MM.1S (cell line): Measurements from ENCODE around the gene UBE2L6.

Source experiments
- DNase-seq: peaks from one replicate; pipeline ENCODE4 v3.0.0-alpha.2; 2015
- H2AFZ ChIP-seq: fragments of 300-600 bp; sonication (generic); 2 replicates; pipeline ENCODE4 v1.6.0; 2016; ENCODE audit warnings: antibody characterized with exemption, low read length
- H3F3A ChIP-seq: fragments of 300-600 bp; sonication (generic); 2 replicates; pipeline ENCODE4 v1.6.1; 2016; ENCODE audit warnings: mild to moderate bottlenecking, antibody characterized with exemption, low read length, moderate library complexity, mixed read lengths; ENCODE audit not compliant: insufficient read depth
- H3K27ac ChIP-seq: fragments of 300-600 bp; sonication (generic); 2 replicates; pipeline ENCODE4 v1.5.1; 2016; ENCODE audit warnings: mild to moderate bottlenecking, low read length
- H3K27me3 ChIP-seq: fragments of 300-600 bp; sonication (generic); replicated peaks from 2 replicates; pipeline ENCODE4 v1.6.0; 2016; ENCODE audit warnings: low read length; ENCODE audit not compliant: insufficient read depth
- H3K36me3 ChIP-seq: fragments of 300-600 bp; sonication (generic); replicated peaks from 2 replicates; pipeline ENCODE4 v1.6.1; 2016; ENCODE audit warnings: mild to moderate bottlenecking, low read length, mixed read lengths; ENCODE audit not compliant: insufficient read depth
- H3K4me1 ChIP-seq: fragments of 300-600 bp; sonication (generic); 2 replicates; pipeline ENCODE4 v1.6.1; 2016; ENCODE audit warnings: low read length, mixed read lengths
- H3K4me2 ChIP-seq: fragments of 300-600 bp; sonication (generic); 2 replicates; pipeline ENCODE4 v1.6.0; 2016; ENCODE audit warnings: low read depth, low read length
- H3K4me3 ChIP-seq: fragments of 300-600 bp; sonication (generic); 2 replicates; pipeline ENCODE4 v1.5.1; 2016; ENCODE audit warnings: low read length, mixed read lengths
- H3K79me2 ChIP-seq: fragments of 300-600 bp; sonication (generic); 2 replicates; pipeline ENCODE4 v1.6.1; 2016; ENCODE audit warnings: mixed run types, low read length, mixed read lengths
- H3K9ac ChIP-seq: fragments of 300-600 bp; sonication (generic); 2 replicates; pipeline ENCODE4 v1.6.1; 2016; ENCODE audit warnings: low read length, mixed read lengths
- H3K9me2 ChIP-seq: fragments of 300-600 bp; sonication (generic); replicated peaks from 2 replicates; pipeline ENCODE4 v1.6.1; 2016; ENCODE audit warnings: mild to moderate bottlenecking, low read length, mixed read lengths; ENCODE audit not compliant: insufficient read depth
- H3K9me3 ChIP-seq: fragments of 300-600 bp; sonication (generic); replicated peaks from 2 replicates; pipeline ENCODE4 v1.6.1; 2016; ENCODE audit warnings: mild to moderate bottlenecking, low read length, mixed read lengths; ENCODE audit not compliant: insufficient read depth
- H4K20me1 ChIP-seq: fragments of 300-600 bp; sonication (generic); 2 replicates; pipeline ENCODE4 v1.6.1; 2016; ENCODE audit warnings: mild to moderate bottlenecking, low read length, moderate library complexity, mixed read lengths; ENCODE audit not compliant: insufficient read depth
- EZH2 ChIP-seq: fragments of 300-600 bp; sonication (generic); optimal IDR thresholded peaks from 2 replicates; pipeline ENCODE3; 2017; ENCODE audit warnings: low read depth, mild to moderate bottlenecking, antibody characterized with exemption, low read length, mixed read lengths
- EZH2phosphoT487 ChIP-seq: fragments of 300-600 bp; sonication (generic); IDR thresholded peaks from 2 replicates; pipeline ENCODE4 v1.6.1; 2018; ENCODE audit warnings: antibody characterized with exemption, low read length
- TF ChIP-seq, protein P1 (sequence below): fragments of 300-600 bp; sonication (generic); IDR thresholded peaks from 2 replicates; pipeline ENCODE4 v1.5.1; 2016; ENCODE audit warnings: antibody characterized with exemption, low read length, mixed read lengths

UBE2L6 gene

DNA sequence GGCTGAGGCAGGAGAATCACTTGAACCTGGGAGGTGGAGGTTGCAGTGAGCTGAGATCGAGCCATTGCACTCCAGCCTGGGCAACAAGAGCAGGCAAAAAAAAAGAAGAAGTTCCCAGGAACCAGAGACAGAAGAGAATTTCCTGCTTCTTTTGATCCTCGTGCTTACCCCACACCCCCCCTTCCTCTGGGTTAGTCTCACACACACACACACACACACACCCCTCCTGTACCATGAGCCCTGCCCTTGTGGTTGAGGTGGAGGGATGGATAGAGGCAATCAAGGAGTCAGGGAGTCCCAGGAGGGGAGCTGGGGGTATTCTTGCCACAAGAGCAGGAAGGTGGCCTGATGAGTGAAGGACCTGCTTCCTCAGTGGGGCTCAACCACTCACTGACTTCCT, 4.1 kb upstream of the UBE2L6 start:
- no peak overlapping the region for H3K9ac ChIP-seq
- no peaks in the 10 kb centered on the region for H3K9me3 ChIP-seq
- H3K27me3 ChIP-seq = no peaks in the 10 kb centered on the region
- H3K79me2 ChIP-seq = peaks cover 7% of the 10 kb centered on the region
- no peak overlapping the region for H3K4me3 ChIP-seq
- no peak overlapping the region for H3K27ac ChIP-seq
- no peak overlapping the region for H2AFZ ChIP-seq
- DNase-seq = no peak
- H3F3A ChIP-seq = peaks cover 8% of the 10 kb centered on the region; the same call in 1 of the 2 replicates
- no peaks in the 10 kb centered on the region for H3K4me1 ChIP-seq
- TF ChIP-seq EZH2phosphoT487 (no peak), EZH2 (no peak)
- TF ChIP-seq, protein P1, sequence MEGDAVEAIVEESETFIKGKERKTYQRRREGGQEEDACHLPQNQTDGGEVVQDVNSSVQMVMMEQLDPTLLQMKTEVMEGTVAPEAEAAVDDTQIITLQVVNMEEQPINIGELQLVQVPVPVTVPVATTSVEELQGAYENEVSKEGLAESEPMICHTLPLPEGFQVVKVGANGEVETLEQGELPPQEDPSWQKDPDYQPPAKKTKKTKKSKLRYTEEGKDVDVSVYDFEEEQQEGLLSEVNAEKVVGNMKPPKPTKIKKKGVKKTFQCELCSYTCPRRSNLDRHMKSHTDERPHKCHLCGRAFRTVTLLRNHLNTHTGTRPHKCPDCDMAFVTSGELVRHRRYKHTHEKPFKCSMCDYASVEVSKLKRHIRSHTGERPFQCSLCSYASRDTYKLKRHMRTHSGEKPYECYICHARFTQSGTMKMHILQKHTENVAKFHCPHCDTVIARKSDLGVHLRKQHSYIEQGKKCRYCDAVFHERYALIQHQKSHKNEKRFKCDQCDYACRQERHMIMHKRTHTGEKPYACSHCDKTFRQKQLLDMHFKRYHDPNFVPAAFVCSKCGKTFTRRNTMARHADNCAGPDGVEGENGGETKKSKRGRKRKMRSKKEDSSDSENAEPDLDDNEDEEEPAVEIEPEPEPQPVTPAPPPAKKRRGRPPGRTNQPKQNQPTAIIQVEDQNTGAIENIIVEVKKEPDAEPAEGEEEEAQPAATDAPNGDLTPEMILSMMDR = no peak
- H3K36me3 ChIP-seq = no peaks in the 10 kb centered on the region
- no peaks in the 10 kb centered on the region for H4K20me1 ChIP-seq
- no peaks in the 10 kb centered on the region for H3K9me2 ChIP-seq
- no peak overlapping the region for H3K4me2 ChIP-seq

- peak overlapping the region; percentile 50; the same call in 1 of the 2 replicates for H3K27ac ChIP-seq
Observed at GRCh38 chr11:57568330-57568766, 876 bp upstream of the UBE2L6 start.

DNA sequence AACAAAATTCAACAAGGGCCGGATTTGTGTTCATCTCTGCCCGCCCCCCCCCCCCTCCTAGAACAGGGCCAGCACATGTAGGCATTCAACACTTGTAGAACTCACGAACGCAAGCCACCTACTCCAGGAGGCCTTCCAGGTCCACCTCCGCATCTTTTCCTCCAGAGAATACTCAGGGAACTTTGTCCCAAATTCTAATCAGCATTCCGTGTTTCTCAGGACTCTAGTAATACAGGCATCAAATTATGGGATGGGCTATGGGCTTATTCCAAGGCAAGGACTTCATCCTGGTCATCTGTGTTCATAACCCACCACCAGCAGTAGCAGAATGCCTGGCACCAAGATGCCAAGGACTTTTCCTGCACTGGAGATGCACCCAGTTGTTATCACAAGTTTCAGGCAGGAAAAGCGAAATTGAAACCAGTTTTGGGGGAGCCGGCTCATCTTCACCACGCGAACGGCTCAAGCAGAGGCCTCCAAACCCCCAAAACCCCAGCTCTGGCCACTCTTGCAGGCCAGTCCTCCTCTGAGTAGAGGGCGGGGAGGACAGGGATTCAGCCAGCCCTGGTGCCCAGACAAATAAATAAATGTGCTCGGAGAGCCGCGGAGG, 462 bp downstream of the UBE2L6 start:
- Histone ChIP-seq H4K20me1 (no peaks in the 10 kb centered on the region), H3K4me2 (peak overlapping the region; percentile 96), H2AFZ (peak overlapping the region; percentile 96), H3K9me3 (no peaks in the 10 kb centered on the region), H3K4me1 (no peaks in the 10 kb centered on the region; the same call in 1 of the 2 replicates), H3K9ac (peak overlapping the region; percentile 72), H3K79me2 (peaks cover 50% of the 10 kb centered on the region), H3F3A (peaks cover 8% of the 10 kb centered on the region; the same call in 1 of the 2 replicates), H3K4me3 (peak overlapping the region; percentile 100), H3K27me3 (no peaks in the 10 kb centered on the region), H3K9me2 (no peaks in the 10 kb centered on the region), H3K27ac (peak overlapping the region; percentile 60; the same call in 1 of the 2 replicates), H3K36me3 (no peaks in the 10 kb centered on the region)
- peak; percentile 34 for DNase-seq
- TF ChIP-seq, protein P1 = no peak
- no peak for TF ChIP-seq EZH2phosphoT487
- TF ChIP-seq EZH2 = no peak

More at GRCh38 chr11:57568330-57568766, 876 bp upstream of the UBE2L6 start:
- Histone ChIP-seq H3K9me2 (no peaks in the 10 kb centered on the region), H3K4me2 (peak overlapping the region; percentile 87), H3K36me3 (no peaks in the 10 kb centered on the region), H2AFZ (peak overlapping the region; percentile 99), H3F3A (peaks cover 8% of the 10 kb centered on the region; the same call in 1 of the 2 replicates), H4K20me1 (no peaks in the 10 kb centered on the region), H3K4me1 (no peaks in the 10 kb centered on the region; the same call in 1 of the 2 replicates), H3K27me3 (no peaks in the 10 kb centered on the region), H3K9ac (peak overlapping the region; percentile 77), H3K9me3 (no peaks in the 10 kb centered on the region), H3K79me2 (peaks cover 37% of the 10 kb centered on the region), H3K4me3 (peak overlapping the region; percentile 100)
- TF ChIP-seq, protein P1 = peak; percentile 92; the same call in 1 of the 2 replicates
- no peak for TF ChIP-seq EZH2
- DNase-seq = peak; percentile 85
